ENCODE results near the gene EMC6.
A peak's percentile ranks its signal among the peaks of the same experiment; 100 is the strongest.

Gene EMC6

GRCh38 chr17:3681057-3681456 lies 12.4 kb downstream of the EMC6 start:
- DNase-seq (ENCODE audit: low read depth) = no peak
- H3K4me3 ChIP-seq (ENCODE audit: low read depth, low read length) = no peak overlapping the region
- TF ChIP-seq CTCF (IDR thresholded peaks at IDR 0.05; ENCODE audit: low read depth, low read length, missing control alignments) = no peak

GRCh38 chr17:3681565-3681964 lies 13.0 kb downstream of the EMC6 start:
- TF ChIP-seq CTCF (IDR thresholded peaks at IDR 0.05; ENCODE audit: low read depth, low read length, missing control alignments) = no peak
- no peak for DNase-seq (ENCODE audit: low read depth)

GRCh38 chr17:3682033-3682432 lies 13.4 kb downstream of the EMC6 start:
- H3K4me3 ChIP-seq (ENCODE audit: low read depth, low read length) = no peak overlapping the region
- TF ChIP-seq CTCF (IDR thresholded peaks at IDR 0.05; ENCODE audit: low read depth, low read length, missing control alignments) = no peak
- DNase-seq (ENCODE audit: low read depth) = no peak

More at GRCh38 chr17:3681565-3681964, 13.0 kb downstream of the EMC6 start:
- H3K4me3 ChIP-seq (ENCODE audit: low read depth, low read length) = no peak overlapping the region

- DNase-seq (ENCODE audit: low read depth) = peak; percentile 46
- no peak overlapping the region for H3K4me3 ChIP-seq (ENCODE audit: low read depth, low read length)
- peak; percentile 99 for TF ChIP-seq CTCF (IDR thresholded peaks at IDR 0.05; ENCODE audit: low read depth, low read length, missing control alignments)
Observed at GRCh38 chr17:3683054-3683511, 14.5 kb downstream of the EMC6 start.

- TF ChIP-seq CTCF (IDR thresholded peaks at IDR 0.05; ENCODE audit: low read depth, low read length, missing control alignments) = no peak
- H3K4me3 ChIP-seq (ENCODE audit: low read depth, low read length) = no peak overlapping the region
- DNase-seq (ENCODE audit: low read depth) = no peak
Observed at GRCh38 chr17:3685174-3685573, 16.6 kb downstream of the EMC6 start.

GRCh38 chr17:3688027-3688553 lies 19.5 kb downstream of the EMC6 start:
- no peak overlapping the region for H3K4me3 ChIP-seq (ENCODE audit: low read depth, low read length)
- no peak for TF ChIP-seq CTCF (IDR thresholded peaks at IDR 0.05; ENCODE audit: low read depth, low read length, missing control alignments)
- no peak for DNase-seq (ENCODE audit: low read depth)

- DNase-seq (ENCODE audit: low read depth) = no peak
- H3K4me3 ChIP-seq (ENCODE audit: low read depth, low read length) = no peak overlapping the region
- TF ChIP-seq CTCF (IDR thresholded peaks at IDR 0.05; ENCODE audit: low read depth, low read length, missing control alignments) = no peak
Observed at GRCh38 chr17:3688852-3689261, 20.2 kb downstream of the EMC6 start.
